Esophagus squamous epithelium (tissue), 4 donors: ENCODE results near the gene ATP5IF1.

Source experiments
- POLR2A ChIP-seq, 4 donors: fragments of 450-650 bp; IDR thresholded peaks; one replicate each; pipeline ENCODE4 v1.6.1; 2017; ENCODE audit warnings: antibody characterized with exemption in 4 of 4, mild to moderate bottlenecking in 4 of 4, moderate library complexity in 3 of 4
- TF ChIP-seq, protein P1 (sequence below), 6 experiments: fragments of 450-650 bp in 4 of 6; fragments of 200-600 bp in 2 of 6; sonication (generic) in 2 of 6; IDR thresholded peaks; one replicate each; pipeline ENCODE4 v1.5.1; 2016 to 2019; ENCODE audit warnings: antibody characterized with exemption in 6 of 6, mild to moderate bottlenecking in 4 of 6, moderate library complexity in 4 of 6

DNA sequence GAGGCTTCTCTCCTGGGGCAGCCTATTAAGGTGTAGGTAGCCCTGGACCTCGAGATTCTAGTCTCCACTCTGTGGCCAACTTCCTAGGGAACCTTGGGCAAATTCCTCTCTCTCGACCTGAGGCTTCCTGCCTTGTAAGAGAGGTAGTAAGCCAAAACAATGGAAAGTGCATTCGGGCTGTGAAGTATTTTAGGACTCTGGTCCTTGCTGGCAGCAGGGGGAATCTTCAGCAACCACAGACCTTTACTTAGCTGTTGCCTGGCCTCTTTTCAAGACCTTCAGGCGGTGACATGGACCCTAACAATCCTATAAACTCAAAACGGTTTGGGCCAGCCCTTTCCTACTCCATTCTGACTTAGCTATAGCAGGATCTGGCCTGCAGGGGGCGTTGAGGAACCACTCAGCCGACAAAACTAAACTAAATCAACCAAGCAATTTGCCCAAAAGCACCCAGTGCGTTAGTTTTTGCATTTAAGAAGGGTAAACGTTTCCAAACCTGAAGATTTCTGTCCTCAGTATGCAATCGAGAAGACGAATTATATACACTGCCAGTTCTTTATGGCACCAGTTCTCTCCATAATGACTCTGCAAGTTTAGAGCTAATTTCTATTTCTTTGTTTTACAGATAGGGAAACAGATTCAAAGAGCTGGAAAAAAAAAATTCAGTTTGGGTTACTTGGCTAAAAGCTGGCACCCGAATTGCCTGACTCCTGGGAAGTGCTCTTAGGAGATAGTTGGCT is 12.5 kb downstream of the ATP5IF1 start:
- TF ChIP-seq, protein P1, sequence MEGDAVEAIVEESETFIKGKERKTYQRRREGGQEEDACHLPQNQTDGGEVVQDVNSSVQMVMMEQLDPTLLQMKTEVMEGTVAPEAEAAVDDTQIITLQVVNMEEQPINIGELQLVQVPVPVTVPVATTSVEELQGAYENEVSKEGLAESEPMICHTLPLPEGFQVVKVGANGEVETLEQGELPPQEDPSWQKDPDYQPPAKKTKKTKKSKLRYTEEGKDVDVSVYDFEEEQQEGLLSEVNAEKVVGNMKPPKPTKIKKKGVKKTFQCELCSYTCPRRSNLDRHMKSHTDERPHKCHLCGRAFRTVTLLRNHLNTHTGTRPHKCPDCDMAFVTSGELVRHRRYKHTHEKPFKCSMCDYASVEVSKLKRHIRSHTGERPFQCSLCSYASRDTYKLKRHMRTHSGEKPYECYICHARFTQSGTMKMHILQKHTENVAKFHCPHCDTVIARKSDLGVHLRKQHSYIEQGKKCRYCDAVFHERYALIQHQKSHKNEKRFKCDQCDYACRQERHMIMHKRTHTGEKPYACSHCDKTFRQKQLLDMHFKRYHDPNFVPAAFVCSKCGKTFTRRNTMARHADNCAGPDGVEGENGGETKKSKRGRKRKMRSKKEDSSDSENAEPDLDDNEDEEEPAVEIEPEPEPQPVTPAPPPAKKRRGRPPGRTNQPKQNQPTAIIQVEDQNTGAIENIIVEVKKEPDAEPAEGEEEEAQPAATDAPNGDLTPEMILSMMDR (IDR thresholded peaks at IDR 0.05): peak; percentile 83 to 93 (median 90)
- TF ChIP-seq POLR2A (IDR thresholded peaks at IDR 0.05): no peak
